Type B pancreatic cell (in vitro differentiated cells): ENCODE results near the gene SLC38A4. TPM values are rescaled to one million over a fixed set of nuclear protein-coding genes. Genes with fewer than 3 reads are reported as not detected.
"Not testable (repeated sequence)": the region's sequence is repeated elsewhere in the genome, so short reads cannot be mapped to it uniquely, and the experiment has no call there.

ENCODE experiments used
- DNase-seq: peaks from one replicate; pipeline ENCODE4 v3.0.0; 2021; ENCODE audit warnings: mixed read lengths; ENCODE audit not compliant: unreplicated experiment; ENCODE audit errors: extremely low spot score
- H3K27ac Mint-ChIP-seq: 2 replicates; pipeline ENCODE4 v1.8.0; 2021; ENCODE audit warnings: mild to moderate bottlenecking, mixed read lengths
- H3K27me3 Mint-ChIP-seq: 2 replicates; pipeline ENCODE4 v1.8.0; 2021; ENCODE audit warnings: mixed read lengths
- H3K36me3 Mint-ChIP-seq: 2 replicates; pipeline ENCODE4 v1.8.0; 2021; ENCODE audit warnings: mixed read lengths
- H3K4me1 Mint-ChIP-seq: one replicate; pipeline ENCODE4 v1.8.0; 2021; ENCODE audit warnings: mixed read lengths; ENCODE audit not compliant: unreplicated experiment
- H3K4me3 Mint-ChIP-seq: 2 replicates; pipeline ENCODE4 v1.8.0; 2021; ENCODE audit warnings: mild to moderate bottlenecking, mixed read lengths
- H3K9me3 Mint-ChIP-seq: 2 replicates; pipeline ENCODE4 v1.8.0; 2021; ENCODE audit warnings: mixed read lengths
- total RNA-seq: library from RNA; stranded (reverse); gene quantifications from 2 replicates; pipeline ENCODE4 v1.2.1, GENCODE V29; 2021; ENCODE audit warnings: low replicate concordance
- TF ChIP-seq, protein P1 (sequence below): fragments of 200-600 bp; sonication (generic); conservative IDR thresholded peaks from 2 replicates; pipeline ENCODE4 v1.5.0; 2021; ENCODE audit warnings: antibody characterized with exemption, mild to moderate bottlenecking

Gene SLC38A4
- total RNA-seq, 1 donor from 2014 or later: 11.8 TPM

DNA sequence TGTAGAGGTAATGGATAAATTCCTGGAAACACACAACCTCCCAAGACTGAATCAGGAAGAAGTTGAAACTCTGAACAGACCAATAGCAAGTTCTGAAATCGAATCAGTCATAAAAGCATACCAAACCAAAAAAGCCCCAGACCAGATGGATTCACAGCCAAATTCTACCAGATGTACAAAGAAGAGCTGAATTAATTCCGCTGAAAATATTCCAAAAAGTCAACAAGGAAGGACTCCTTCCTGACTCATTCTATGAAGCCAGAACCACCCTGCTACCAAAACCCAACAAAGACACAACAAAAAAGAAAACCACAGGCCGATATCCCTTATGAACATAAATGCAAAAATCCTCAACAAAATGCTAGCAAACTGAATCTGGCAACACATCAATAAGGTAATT, 81.5 kb downstream of the SLC38A4 start:
- Mint-ChIP-seq H3K27me3 (no peaks in the 10 kb centered on the region), H3K27ac (no peak overlapping the region), H3K4me1 (no peaks in the 10 kb centered on the region), H3K4me3 (no peak overlapping the region), H3K36me3 (no peaks in the 10 kb centered on the region), H3K9me3 (no peaks in the 10 kb centered on the region)
- DNase-seq: no peak
- TF ChIP-seq, protein P1, sequence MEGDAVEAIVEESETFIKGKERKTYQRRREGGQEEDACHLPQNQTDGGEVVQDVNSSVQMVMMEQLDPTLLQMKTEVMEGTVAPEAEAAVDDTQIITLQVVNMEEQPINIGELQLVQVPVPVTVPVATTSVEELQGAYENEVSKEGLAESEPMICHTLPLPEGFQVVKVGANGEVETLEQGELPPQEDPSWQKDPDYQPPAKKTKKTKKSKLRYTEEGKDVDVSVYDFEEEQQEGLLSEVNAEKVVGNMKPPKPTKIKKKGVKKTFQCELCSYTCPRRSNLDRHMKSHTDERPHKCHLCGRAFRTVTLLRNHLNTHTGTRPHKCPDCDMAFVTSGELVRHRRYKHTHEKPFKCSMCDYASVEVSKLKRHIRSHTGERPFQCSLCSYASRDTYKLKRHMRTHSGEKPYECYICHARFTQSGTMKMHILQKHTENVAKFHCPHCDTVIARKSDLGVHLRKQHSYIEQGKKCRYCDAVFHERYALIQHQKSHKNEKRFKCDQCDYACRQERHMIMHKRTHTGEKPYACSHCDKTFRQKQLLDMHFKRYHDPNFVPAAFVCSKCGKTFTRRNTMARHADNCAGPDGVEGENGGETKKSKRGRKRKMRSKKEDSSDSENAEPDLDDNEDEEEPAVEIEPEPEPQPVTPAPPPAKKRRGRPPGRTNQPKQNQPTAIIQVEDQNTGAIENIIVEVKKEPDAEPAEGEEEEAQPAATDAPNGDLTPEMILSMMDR: no peak

- no peak for DNase-seq
- Mint-ChIP-seq H3K4me1 (no peaks in the 10 kb centered on the region), H3K27me3 (no peaks in the 10 kb centered on the region), H3K9me3 (no peaks in the 10 kb centered on the region), H3K4me3 (no peak overlapping the region), H3K27ac (no peak overlapping the region), H3K36me3 (no peaks in the 10 kb centered on the region)
- TF ChIP-seq, protein P1: no peak
These were observed 82.3 kb downstream of the SLC38A4 start for GRCh38 chr12:46743456-46743855.

GRCh38 chr12:46742271-46742670, 83.5 kb downstream of the SLC38A4 start:
- H3K4me1 Mint-ChIP-seq, H3K4me3 Mint-ChIP-seq, H3K27me3 Mint-ChIP-seq, H3K36me3 Mint-ChIP-seq, H3K27ac Mint-ChIP-seq, H3K9me3 Mint-ChIP-seq, DNase-seq: not testable (repeated sequence)

DNA sequence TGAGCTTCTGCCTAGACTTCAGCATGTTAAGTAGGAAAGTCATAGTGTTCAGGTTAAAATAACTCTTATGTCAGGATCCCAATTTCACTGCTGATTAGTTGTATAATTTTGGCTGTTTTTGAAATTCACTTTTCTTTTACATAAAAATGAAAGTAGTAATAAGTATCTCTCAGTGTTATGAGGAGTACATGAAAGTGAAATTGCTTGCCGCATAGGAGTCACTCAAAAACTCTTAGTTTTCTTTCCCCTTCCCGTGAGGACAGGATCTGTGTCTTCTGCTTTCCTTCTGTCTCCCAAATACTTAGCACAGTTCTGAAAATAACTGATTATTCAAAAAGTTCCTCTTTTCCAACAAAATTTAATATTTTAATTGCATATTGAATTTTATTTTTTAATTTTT, 100.5 kb downstream of the SLC38A4 start:
- H3K4me3 Mint-ChIP-seq: no peak overlapping the region
- no peak overlapping the region for H3K27ac Mint-ChIP-seq
- H3K4me1 Mint-ChIP-seq: no peaks in the 10 kb centered on the region
- H3K27me3 Mint-ChIP-seq: no peaks in the 10 kb centered on the region
- no peak for DNase-seq
- TF ChIP-seq, protein P1: no peak
- H3K36me3 Mint-ChIP-seq: no peaks in the 10 kb centered on the region
- H3K9me3 Mint-ChIP-seq: no peaks in the 10 kb centered on the region

GRCh38 chr12:46723629-46724419, 102.0 kb downstream of the SLC38A4 start:
- Mint-ChIP-seq H3K27ac (no peak overlapping the region), H3K9me3 (no peaks in the 10 kb centered on the region), H3K36me3 (no peaks in the 10 kb centered on the region), H3K27me3 (no peaks in the 10 kb centered on the region), H3K4me3 (no peak overlapping the region), H3K4me1 (no peaks in the 10 kb centered on the region)
- DNase-seq: no peak
- TF ChIP-seq, protein P1: no peak

GRCh38 chr12:46722394-46723185, 103.2 kb downstream of the SLC38A4 start:
- no peak for DNase-seq
- H3K4me1 Mint-ChIP-seq: no peaks in the 10 kb centered on the region

More at GRCh38 chr12:46722394-46723185, 103.2 kb downstream of the SLC38A4 start:
- no peak overlapping the region for H3K4me3 Mint-ChIP-seq
- no peaks in the 10 kb centered on the region for H3K27me3 Mint-ChIP-seq
- TF ChIP-seq, protein P1: no peak
- H3K9me3 Mint-ChIP-seq: no peaks in the 10 kb centered on the region
- no peak overlapping the region for H3K27ac Mint-ChIP-seq
- H3K36me3 Mint-ChIP-seq: no peaks in the 10 kb centered on the region
